GM11168 (cell line): ENCODE measurements around the gene TMEM89.

Experiments
- in situ Hi-C: fragments of 300-500 bp; cut with MboI; formaldehyde crosslinking; loops from one replicate; pipeline ENCODE4 v1.12.0; 2022; ENCODE audit warnings: low sequenced_read_pairs; ENCODE audit not compliant: unreplicated experiment

TMEM89 gene

DNA sequence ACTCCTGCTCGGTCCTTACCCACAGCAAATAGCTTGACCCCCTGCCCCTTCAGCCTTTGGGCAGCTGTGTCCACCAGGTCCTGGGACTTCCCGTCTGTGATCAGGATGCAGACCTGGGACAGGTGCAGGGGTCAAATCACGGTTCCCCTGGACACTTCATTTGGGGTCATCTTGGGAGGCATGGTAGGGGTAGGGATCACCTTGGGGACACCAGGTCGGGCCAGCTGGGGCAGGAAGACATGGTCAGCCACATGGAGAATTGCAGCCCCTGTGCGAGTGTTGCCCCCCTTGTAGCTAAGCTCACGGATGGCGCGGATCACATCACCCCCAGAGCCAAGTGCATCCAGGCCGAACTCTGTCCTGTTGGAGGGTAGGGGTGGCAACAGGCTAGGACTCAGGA lies 28.2 kb downstream of the TMEM89 start:
- in situ Hi-C loops: no loop called here

DNA sequence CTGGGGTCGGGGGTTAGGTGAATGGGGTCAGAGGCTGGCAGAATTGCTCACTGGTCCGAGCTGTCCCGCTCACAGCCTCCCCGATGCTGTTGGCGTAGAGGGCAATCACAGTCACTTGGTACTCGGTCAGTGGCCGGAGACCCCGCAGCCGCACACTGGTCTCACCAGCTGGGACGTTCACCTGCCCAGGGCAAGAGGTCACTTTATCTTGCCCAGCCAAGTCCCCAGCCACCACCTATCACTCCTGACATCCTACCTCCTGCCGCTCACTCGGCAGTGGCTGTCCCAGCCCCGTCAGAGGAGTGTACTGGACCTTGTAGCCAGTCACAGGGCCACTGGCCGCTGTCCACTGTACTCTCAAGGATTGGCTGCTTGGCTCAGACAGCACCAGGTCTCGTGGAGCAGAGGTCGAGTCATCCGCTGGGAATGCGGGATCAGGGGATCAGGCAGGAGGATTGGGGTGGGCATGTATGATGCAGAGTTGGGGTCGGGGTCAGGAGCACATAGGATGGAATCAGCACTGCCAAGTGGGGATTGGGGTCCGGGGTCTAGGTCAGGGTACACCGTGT lies 29.0 kb downstream of the TMEM89 start:
- in situ Hi-C loops: no loop called here

DNA sequence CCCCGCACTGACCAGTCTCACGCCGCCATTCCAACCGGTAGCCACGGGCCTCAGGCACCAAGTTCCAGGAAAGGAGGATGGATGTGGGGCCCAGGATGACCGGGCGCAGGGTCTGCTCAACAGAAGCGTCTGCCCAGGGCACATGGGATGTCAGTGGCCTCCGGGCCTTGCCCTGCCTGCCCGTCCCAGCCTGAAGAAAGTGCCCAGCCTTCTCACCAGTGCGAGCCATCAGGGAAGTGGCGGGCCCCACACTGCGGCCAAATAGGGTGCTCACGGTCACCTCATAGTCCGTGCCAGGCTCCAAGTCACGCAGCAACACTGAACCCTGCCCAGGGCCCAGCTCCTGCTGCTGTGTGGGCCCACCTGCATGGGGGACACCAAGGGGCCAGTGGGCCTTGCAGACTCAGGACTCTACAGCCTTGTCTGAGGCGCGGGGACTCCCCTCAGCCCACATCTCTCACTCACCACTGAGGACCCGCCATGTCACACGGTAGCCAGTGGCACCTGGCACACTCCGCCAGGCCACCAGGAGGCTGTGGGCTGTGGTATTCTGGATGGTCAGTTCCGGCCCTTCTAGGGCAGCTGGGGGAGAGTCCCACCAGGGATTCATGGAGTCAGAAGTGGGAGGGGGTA lies 29.6 kb downstream of the TMEM89 start:
- in situ Hi-C loops: no loop called here

DNA sequence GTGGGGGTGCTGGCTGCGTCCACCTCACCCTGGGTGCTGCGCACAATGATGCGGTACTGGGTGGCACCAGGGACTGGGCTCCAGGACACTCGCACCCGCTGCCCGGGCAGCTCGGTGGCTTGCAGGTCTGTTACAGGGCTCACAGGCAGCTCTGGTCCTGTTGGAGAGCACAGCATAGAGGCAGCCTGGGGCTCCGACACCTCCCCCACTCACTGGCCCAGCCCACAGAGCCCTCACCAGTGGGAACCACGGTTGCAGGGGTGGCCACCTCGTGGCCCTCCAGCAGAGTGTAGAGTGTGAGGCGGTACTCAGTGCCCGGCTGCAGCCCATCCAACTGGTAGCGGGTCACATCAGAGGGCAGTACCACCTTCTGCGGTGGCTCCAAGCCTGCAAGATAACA lies 30.1 kb downstream of the TMEM89 start:
- in situ Hi-C loops: no loop called here

DNA sequence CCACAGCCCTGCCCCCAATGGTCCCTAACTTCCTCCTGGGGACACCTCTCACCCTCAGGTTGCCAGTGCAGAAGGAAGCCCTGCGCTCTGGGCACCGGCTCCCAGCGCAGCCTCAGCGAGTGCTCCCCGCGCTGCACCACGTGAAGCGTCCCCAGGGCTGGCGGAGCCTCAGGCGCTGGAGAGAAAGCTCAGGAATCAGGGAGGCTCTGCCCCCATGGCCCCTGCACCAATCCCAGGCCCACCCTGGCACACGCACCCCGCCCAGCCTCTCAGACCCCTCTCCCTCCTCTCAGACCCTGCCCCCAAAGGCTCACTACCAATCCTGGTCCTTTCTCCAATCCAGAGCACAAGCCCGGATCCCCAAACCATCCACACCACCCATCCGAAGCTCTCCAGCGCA lies 33.3 kb downstream of the TMEM89 start:
- in situ Hi-C loops: no loop called here

DNA sequence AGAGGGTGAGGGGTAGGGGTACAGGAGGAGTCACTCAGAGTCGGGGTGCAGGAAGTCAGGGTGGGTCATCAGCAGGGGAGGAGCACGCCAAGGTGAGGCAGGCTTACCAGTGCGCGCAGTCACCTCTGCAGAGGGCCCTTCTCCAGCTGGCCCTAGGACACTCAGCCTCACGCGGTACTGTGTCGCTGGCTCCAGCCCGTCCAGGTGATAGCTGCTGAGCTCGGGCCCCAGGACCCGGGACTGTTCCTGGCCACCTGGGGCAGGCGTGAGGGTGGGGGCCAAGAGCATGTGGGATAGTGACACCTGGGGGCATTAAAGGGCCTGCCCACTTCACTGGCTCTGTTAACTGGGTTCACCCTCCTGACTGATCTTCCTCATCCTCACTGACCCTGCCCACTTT lies 33.9 kb downstream of the TMEM89 start:
- in situ Hi-C loops: no loop called here

DNA sequence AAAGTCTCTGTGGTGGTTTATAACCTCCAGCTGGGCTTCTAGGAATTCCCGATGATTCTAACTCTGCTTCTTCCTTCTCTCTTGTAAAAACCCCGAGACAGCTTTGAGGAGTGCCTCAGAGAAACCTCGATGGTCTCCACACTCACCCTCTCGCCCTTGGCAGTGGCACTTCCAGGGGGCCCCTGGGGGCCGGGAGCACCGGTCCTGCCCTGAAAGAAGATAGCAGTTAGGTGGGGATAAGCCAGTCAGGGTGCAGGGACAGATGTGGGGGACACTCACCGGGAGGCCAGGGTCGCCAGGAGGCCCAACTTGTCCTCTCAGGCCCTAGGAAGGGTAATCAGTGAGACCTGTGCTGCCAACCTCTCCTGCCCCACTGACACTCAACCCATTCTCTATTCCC lies 36.2 kb downstream of the TMEM89 start:
- in situ Hi-C loops: no loop called here

DNA sequence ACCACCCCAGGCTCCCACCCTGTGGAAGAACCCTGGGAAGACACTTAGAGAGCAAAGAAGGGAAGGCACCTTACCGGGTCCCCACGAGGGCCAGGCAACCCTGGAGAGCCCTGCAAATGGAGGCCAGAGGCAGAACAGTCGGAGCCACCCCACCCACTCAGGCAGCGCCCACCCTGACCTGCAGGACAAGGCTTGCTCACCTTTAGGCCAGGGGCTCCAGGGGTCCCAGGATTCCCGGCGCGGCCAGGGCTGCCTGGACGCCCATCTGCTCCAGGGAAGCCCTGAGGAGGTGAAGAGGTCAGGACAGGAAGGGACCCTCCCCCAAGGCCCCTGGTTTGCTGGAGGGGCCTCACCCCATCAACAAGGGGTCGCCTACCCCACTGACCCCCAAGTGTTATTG lies 36.7 kb downstream of the TMEM89 start:
- in situ Hi-C loops: no loop called here

DNA sequence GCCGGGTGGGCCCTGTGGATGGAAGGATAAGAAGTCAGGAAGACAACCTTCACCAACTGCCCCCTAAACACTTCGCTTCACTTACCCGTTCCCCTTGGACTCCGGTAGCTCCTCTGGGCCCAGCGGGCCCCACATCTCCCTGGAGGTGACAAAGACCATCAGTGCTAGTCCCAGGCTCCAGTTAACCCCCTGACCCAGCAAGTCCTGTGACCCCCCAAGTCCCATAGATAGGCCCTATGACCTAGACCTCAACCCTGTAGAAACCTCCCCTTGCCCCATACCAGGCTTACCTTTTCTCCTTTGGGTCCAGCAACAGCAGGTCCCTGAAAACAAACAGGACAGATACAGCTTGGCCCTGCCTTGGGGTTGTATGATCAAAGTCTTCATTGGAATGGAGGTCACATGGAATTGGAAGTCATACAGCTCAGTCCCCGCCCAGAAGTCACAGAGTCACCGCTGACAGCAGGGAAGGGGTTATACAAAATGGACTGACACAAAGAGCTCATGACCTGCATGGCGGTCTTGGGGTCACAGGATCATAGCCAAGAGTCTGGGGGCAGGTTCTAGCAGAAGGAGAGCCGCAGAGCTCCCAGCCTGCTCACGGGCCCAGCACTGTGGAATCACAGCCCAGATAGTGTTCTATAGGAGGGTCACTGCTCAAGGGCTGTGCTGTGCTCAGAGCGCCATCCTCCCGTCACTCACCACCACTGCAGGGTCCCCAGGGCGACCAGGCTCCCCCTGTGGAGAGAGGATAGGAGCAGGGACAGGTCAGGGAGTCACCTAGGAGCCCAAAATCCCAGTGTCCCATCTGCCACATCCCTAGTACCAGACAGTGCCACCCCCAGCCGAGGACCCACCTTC lies 39.7 kb downstream of the TMEM89 start:
- in situ Hi-C loops: no loop called here

DNA sequence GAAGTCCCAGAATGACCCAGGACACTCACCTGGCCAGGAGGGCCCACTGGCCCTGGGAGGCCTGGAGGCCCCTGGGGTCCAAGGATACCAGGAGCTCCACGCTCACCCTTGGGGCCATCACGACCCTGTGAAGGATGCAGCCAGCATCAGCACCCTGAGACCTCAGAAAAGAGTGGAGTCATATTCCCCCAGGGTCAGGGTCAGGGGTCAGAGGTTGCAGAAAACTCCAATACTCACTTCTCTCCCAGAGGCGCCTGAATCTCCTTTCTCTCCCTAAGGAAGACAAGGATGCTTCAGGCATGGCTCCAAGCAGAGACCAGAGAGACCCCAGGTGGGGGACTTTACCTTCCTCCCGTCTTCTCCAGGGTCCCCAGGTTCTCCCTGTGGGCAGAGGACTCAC lies 44.9 kb downstream of the TMEM89 start:
- in situ Hi-C loops: no loop called here

DNA sequence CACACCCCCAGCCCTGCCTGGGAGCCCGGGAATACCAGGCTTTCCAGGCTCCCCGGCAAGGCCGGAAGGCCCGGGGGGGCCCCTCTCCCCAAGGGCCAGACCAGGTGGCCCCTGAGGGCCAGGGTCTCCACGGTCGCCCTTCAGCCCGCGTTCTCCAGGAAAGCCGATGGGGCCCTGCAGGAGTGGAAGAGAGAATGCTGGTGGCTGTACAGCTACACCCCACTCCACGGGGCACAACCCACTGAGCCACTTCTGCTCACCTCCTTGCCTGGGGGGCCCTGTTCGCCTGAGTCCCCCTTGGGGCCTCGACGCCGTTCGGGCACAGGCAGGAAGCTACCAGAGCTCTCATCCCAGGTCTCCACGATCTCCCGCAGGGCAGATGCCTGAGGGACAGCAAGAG lies 46.2 kb downstream of the TMEM89 start:
- in situ Hi-C loops: no loop called here

DNA sequence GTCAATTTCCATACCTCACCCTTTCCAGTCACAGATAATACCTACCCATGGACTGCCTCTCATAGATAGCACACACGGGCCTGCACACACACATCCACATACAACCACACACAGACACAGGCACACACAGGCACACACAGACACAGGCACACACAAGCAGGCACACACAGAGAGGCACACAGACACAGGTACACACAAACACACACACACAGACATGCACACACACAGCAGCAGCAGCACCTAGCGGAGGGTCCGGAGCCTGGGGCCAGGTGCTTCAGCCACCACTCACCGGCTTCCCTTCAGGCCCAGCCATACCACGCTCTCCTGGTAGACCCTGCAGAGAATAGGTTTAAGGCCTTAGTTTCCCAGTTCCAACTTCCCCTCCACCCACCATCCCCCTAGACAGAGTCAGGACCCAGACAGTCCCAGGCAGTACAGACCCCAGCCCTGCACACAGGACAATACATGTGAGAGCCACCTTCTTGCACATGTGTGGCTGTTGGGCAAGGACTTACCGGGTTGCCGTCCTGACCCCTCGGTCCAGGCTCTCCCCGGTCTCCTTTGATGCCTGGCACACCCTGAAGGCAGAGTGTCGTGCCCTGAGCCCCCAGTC lies 47.5 kb downstream of the TMEM89 start:
- in situ Hi-C loops: no loop called here

DNA sequence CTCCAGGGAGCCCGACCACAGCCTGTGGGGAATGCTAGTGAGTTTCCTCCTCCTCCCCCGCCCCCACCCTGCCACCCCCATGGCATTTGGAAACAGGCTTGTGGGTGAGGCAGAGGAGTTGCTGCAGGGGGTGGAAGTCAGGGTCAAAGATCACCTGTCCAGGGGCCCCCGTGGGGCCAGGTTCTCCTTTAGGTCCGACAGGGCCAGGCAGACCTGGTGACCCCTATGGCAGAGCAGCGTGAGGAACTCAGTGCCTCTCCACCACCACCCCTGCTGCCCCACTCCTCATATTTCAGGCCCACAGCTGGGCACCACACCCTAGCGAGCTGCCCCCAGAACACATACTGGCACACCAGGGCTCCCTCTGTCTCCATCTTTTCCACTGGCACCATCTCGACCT lies 49.1 kb downstream of the TMEM89 start:
- in situ Hi-C loops: no loop called here

DNA sequence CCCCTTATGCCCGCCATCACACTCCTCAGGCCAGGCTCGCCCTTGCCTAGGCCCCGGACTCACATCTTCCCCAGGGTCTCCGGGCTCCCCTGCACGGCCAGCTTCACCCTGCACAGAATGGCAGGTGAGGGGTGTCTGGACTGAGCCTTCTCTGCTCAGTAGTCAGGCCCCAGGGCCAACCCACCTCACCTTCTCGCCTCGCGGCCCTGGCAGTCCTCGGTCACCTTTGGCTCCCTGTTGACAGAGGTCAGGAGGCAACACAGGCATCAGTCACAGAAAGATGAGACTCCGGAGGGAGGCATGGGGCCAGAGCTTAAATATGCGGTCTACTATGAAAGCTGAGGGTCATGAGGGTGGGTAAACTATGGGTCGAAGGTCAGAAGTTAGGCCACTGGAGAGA lies 49.6 kb downstream of the TMEM89 start:
- in situ Hi-C loops: no loop called here
